Transverse colon (tissue), 4 donors: Measurements from ENCODE around the gene ACVR1. TPM values are rescaled to one million over a fixed set of nuclear protein-coding genes. Genes with fewer than 3 reads are reported as not detected.

Experiments used
- DNase-seq: peaks from one replicate; pipeline ENCODE4 v3.0.0-alpha.2; 2019
- H3K27ac ChIP-seq, 4 donors: fragments of 200-600 bp; sonication (generic); 2 replicates each; pipeline ENCODE4 v1.5.1; 2016 to 2018; ENCODE audit warnings: inconsistent platforms in 4 of 4
- H3K27me3 ChIP-seq: fragments of 200-600 bp; sonication (generic); 2 replicates; pipeline ENCODE4 v1.5.1; 2017; ENCODE audit warnings: inconsistent platforms
- H3K36me3 ChIP-seq, 4 donors: fragments of 200-600 bp; sonication (generic); 2 replicates each; pipeline ENCODE4 v1.5.1; 2017 to 2019; ENCODE audit warnings: inconsistent platforms in 4 of 4
- H3K4me1 ChIP-seq, 4 donors: fragments of 200-600 bp; sonication (generic); 2 replicates each; pipeline ENCODE4 v1.5.1; 2017 to 2020; ENCODE audit warnings: inconsistent platforms in 4 of 4
- H3K4me3 ChIP-seq, 4 donors: fragments of 200-600 bp; sonication (generic); 1 replicate in 1 of 4; 2 replicates in 3 of 4; pipeline versions ENCODE4 v1.5.1 to v1.6.1; 2017 to 2019; ENCODE audit warnings: inconsistent platforms in 4 of 4
- H3K9me3 ChIP-seq, 2 donors: fragments of 200-600 bp; sonication (generic); 2 replicates each; pipeline ENCODE4 v1.5.1; 2017 to 2019; ENCODE audit warnings: inconsistent platforms in 2 of 2
- CTCF ChIP-seq, 5 experiments: fragments of 200-600 bp in 3 of 5; fragments of 450-650 bp in 2 of 5; sonication (generic) in 3 of 5; IDR thresholded peaks; 1 replicate in 2 of 5; 2 replicates in 3 of 5; pipeline ENCODE4 v1.5.1; 2016 to 2017; ENCODE audit warnings: antibody characterized with exemption in 5 of 5, inconsistent platforms in 3 of 5, mild to moderate bottlenecking in 2 of 5, moderate library complexity in 1 of 5
- EP300 ChIP-seq: sonication (generic); formaldehyde crosslinking; IDR thresholded peaks from one replicate; pipeline ENCODE4 v1.6.1; 2017; ENCODE audit warnings: antibody characterized with exemption, low read depth
- POLR2A ChIP-seq: fragments of 450-650 bp; IDR thresholded peaks from one replicate; pipeline ENCODE4 v1.6.1; 2016; ENCODE audit warnings: antibody characterized with exemption, mild to moderate bottlenecking, moderate library complexity
- POLR2AphosphoS5 ChIP-seq, 3 donors: sonication (generic); formaldehyde crosslinking; IDR thresholded peaks; one replicate each; pipeline ENCODE4 v1.6.1; 2016; ENCODE audit warnings: antibody characterized with exemption in 3 of 3
- WGBS, 2 donors: methylation state at CpG; one replicate each; pipeline ENCODE4 v1.1.5; 2018; ENCODE audit warnings: low coverage in 1 of 2; 5-methylcytosine and 5-hydroxymethylcytosine counted together
- in situ Hi-C, 4 donors: fragments of 200-750 bp; cut with MboI; loops; one replicate each; pipeline versions ENCODE4 v1.15.0 to v1.15.1; 2017; ENCODE audit warnings: low sequenced_read_pairs in 3 of 4, low pct_ligation_motif_present in 1 of 4, low pct_unique_long_range_greater_than_20kb in 1 of 4
- intact Hi-C: fragments of 100-400 bp; cut with DNase I; formaldehyde crosslinking; loops from one replicate; pipeline ENCODE4 v1.15.1; 2023; ENCODE audit warnings: low total_unique reads
- total RNA-seq, 4 donors: library from RNA; depleted of rRNA; stranded (reverse); fragments of >200 nt; gene quantifications; one replicate each; pipeline ENCODE4 v1.1.0, GENCODE V29; 2016

Gene ACVR1
- total RNA-seq, 4 donors from 2014 or later = 4.5 to 16.5 (median 11.8) TPM

- TF ChIP-seq POLR2AphosphoS5 (IDR thresholded peaks at IDR 0.05) (no peak), CTCF (IDR thresholded peaks at IDR 0.05) (no peak), POLR2A (no peak), EP300 (no peak)
- WGBS, 2 donors = 92 to 100% methylated on average over 1 to 4 of the region's 4 CpGs
- Histone ChIP-seq H3K9me3 (no peaks in the 10 kb centered on the region), H3K4me1 (no peaks in the 10 kb centered on the region), H3K27ac (no peak overlapping the region), H3K27me3 (no peaks in the 10 kb centered on the region), H3K4me3 (no peak overlapping the region), H3K36me3 (peaks cover 0 to 1% (median 0%) of the 10 kb centered on the region in 4 donors)
- in situ Hi-C loops (no loop called here), intact Hi-C loops (no loop called here)
- no peak for DNase-seq
These were observed 27.9 kb downstream of the ACVR1 start for GRCh38 chr2:157848213-157848612.

GRCh38 chr2:157845081-157845480, 31.0 kb downstream of the ACVR1 start:
- peaks cover 0 to 13% (median 4%) of the 10 kb centered on the region in 4 donors for H3K4me1 ChIP-seq
- no peak for DNase-seq
- no peaks in the 10 kb centered on the region for H3K9me3 ChIP-seq
- TF ChIP-seq CTCF (IDR thresholded peaks at IDR 0.05) = no peak
- no peak for TF ChIP-seq POLR2A
- TF ChIP-seq EP300 = no peak
- TF ChIP-seq POLR2AphosphoS5 (IDR thresholded peaks at IDR 0.05) = no peak
- H3K4me3 ChIP-seq = no peak overlapping the region
- intact Hi-C loops (no loop called here), in situ Hi-C loops (no loop called here)
- WGBS, 2 donors = 83 to 100% methylated on average over 1 to 2 of the region's 2 CpGs
- H3K27ac ChIP-seq = no peak overlapping the region
- no peaks in the 10 kb centered on the region for H3K27me3 ChIP-seq
- no peaks in the 10 kb centered on the region for H3K36me3 ChIP-seq

- Histone ChIP-seq H3K27ac (no peak overlapping the region), H3K4me3 (no peak overlapping the region), H3K36me3 (no peaks in the 10 kb centered on the region), H3K27me3 (no peaks in the 10 kb centered on the region), H3K9me3 (no peaks in the 10 kb centered on the region), H3K4me1 (peaks cover 2 to 18% (median 8%) of the 10 kb centered on the region in 4 donors)
- in situ Hi-C loops = no loop called here
- intact Hi-C loops = no loop called here
- WGBS, 2 donors = 90% methylated on average over 2 to 4 of the region's 4 CpGs
- DNase-seq = no peak
- TF ChIP-seq CTCF (IDR thresholded peaks at IDR 0.05) = no peak
- no peak for TF ChIP-seq POLR2A
- no peak for TF ChIP-seq EP300
- TF ChIP-seq POLR2AphosphoS5 (IDR thresholded peaks at IDR 0.05) = no peak
These were observed 32.2 kb downstream of the ACVR1 start for GRCh38 chr2:157843935-157844334.

- Histone ChIP-seq H3K4me3 (no peak overlapping the region), H3K9me3 (no peaks in the 10 kb centered on the region), H3K4me1 (peaks cover 6 to 27% (median 15%) of the 10 kb centered on the region in 4 donors), H3K36me3 (no peaks in the 10 kb centered on the region), H3K27ac (no peak overlapping the region), H3K27me3 (no peaks in the 10 kb centered on the region)
- TF ChIP-seq EP300 (no peak), CTCF (IDR thresholded peaks at IDR 0.05) (no peak), POLR2A (no peak), POLR2AphosphoS5 (IDR thresholded peaks at IDR 0.05) (no peak)
- in situ Hi-C loops (no loop called here), intact Hi-C loops (no loop called here)
- no peak for DNase-seq
- WGBS, 2 donors = 93 to 100% methylated on average over 1 of the region's 1 CpG
These were observed 33.0 kb downstream of the ACVR1 start for GRCh38 chr2:157843081-157843480.
